IPS DF 6.9 (cell line): ENCODE measurements around the gene CAMTA1.

Experiments
- DNase-seq: peaks from one replicate; pipeline ENCODE4 v3.0.0-alpha.2; 2013; ENCODE audit warnings: low read depth, low spot score
- H3K27ac ChIP-seq: one replicate; pipeline ENCODE4 v1.5.1; 2013; ENCODE audit warnings: low read length, control low read depth
- H3K27me3 ChIP-seq: 2 replicates; pipeline ENCODE4 v1.6.1; 2013; ENCODE audit warnings: mild to moderate bottlenecking, low read length; ENCODE audit not compliant: control insufficient read depth, insufficient read depth
- H3K36me3 ChIP-seq: 2 replicates; pipeline ENCODE4 v1.6.1; 2013; ENCODE audit warnings: low read length; ENCODE audit not compliant: control insufficient read depth, insufficient read depth
- H3K4me1 ChIP-seq: 2 replicates; pipeline ENCODE4 v1.6.1; 2013; ENCODE audit warnings: low read length; ENCODE audit not compliant: control insufficient read depth, insufficient read depth
- H3K4me3 ChIP-seq: 2 replicates; pipeline ENCODE4 v1.5.1; 2013; ENCODE audit warnings: mild to moderate bottlenecking, low read length
- H3K9me3 ChIP-seq: 2 replicates; pipeline ENCODE4 v1.6.1; 2013; ENCODE audit warnings: low read length, inconsistent platforms; ENCODE audit not compliant: control insufficient read depth, insufficient read depth
- WGBS: extraction: QIAGEN DNeasy Blood & Tissue Kit; methylation state at CpG from one replicate; pipeline ENCODE4 v1.1.7; 2013; ENCODE audit warnings: mixed read lengths, missing lambda C conversion rate; ENCODE audit not compliant: insufficient read length, insufficient coverage; 5-methylcytosine and 5-hydroxymethylcytosine counted together

Gene CAMTA1

DNA sequence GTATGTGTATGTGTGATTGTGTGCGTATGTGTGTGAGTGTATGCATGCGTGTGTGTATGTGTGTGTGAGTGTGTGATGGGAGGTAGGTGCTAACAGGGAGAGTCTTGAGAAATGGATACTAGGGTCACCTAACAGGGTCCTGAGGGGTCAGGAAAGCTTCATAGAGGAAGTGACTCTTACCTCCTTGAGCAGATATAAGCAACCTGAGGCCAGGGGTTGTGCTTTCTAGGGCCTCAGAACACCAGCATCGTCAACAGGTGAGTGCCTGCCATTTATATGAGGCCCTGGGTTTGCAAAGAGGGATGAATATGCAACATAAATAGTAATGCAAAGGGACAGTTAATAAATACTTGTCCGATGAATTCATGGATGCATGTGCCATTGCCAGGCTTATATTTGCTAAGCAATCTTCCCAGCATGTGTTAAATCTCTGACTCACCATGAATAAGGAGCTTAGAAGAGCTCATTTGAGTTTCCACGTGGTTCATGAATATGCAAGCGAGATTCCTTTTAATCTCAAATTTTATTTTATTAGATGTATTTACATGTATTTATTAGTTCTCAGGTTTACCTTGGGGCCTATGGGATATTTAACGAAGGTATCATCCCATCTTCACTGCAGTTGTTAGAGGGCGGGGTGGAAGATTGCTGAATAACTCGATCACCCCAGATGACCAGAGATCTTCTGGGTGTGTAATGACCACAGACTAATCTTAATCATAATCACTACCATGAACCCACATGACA lies 438.3 kb downstream of the CAMTA1 start:
- Histone ChIP-seq H3K36me3 (no peaks in the 10 kb centered on the region), H3K27me3 (no peaks in the 10 kb centered on the region), H3K4me1 (no peaks in the 10 kb centered on the region), H3K9me3 (no peaks in the 10 kb centered on the region), H3K4me3 (no peak overlapping the region), H3K27ac (no peak overlapping the region)
- no peak for DNase-seq
- WGBS, result 100% methylated on average over 2 of the region's 9 CpGs

DNA sequence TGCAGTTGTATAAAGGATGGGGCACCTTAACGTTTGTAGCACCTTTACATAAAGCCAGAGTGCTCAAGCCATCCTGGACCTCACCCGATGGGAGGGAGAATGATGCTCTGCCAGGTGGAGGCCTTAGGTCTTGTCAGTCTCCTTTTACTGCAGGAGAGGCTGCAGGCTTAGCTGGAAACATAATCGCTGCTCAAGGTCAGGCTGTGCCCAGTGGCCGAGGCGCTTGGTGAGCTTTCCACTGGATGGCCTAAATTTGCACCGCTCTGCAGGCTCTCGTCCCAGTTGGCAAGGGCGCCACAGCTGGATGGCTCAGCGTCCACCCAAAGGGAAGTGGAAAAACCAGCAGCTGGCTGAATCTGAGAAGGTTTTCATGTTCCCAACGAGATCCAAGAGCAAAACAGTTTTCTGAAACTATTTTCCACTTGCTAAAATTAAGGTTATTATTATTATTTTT lies 438.9 kb downstream of the CAMTA1 start:
- no peak overlapping the region for H3K27ac ChIP-seq
- H3K4me1 ChIP-seq, result no peaks in the 10 kb centered on the region
- H3K4me3 ChIP-seq, result no peak overlapping the region
- H3K27me3 ChIP-seq, result no peaks in the 10 kb centered on the region
- H3K9me3 ChIP-seq, result no peaks in the 10 kb centered on the region
- DNase-seq, result no peak
- no peaks in the 10 kb centered on the region for H3K36me3 ChIP-seq
- no CpG with 5 or more reads among the region's 10 CpGs for WGBS

GRCh38 chr1:7224644-7225043 lies 439.4 kb downstream of the CAMTA1 start:
- whole genome bisulfite sequencing, result no CpG with 5 or more reads among the region's 13 CpGs
- no peaks in the 10 kb centered on the region for H3K27me3 ChIP-seq
- DNase-seq, result no peak
- no peak overlapping the region for H3K4me3 ChIP-seq
- H3K4me1 ChIP-seq, result no peaks in the 10 kb centered on the region
- H3K27ac ChIP-seq, result no peak overlapping the region
- no peaks in the 10 kb centered on the region for H3K9me3 ChIP-seq
- H3K36me3 ChIP-seq, result no peaks in the 10 kb centered on the region

DNA sequence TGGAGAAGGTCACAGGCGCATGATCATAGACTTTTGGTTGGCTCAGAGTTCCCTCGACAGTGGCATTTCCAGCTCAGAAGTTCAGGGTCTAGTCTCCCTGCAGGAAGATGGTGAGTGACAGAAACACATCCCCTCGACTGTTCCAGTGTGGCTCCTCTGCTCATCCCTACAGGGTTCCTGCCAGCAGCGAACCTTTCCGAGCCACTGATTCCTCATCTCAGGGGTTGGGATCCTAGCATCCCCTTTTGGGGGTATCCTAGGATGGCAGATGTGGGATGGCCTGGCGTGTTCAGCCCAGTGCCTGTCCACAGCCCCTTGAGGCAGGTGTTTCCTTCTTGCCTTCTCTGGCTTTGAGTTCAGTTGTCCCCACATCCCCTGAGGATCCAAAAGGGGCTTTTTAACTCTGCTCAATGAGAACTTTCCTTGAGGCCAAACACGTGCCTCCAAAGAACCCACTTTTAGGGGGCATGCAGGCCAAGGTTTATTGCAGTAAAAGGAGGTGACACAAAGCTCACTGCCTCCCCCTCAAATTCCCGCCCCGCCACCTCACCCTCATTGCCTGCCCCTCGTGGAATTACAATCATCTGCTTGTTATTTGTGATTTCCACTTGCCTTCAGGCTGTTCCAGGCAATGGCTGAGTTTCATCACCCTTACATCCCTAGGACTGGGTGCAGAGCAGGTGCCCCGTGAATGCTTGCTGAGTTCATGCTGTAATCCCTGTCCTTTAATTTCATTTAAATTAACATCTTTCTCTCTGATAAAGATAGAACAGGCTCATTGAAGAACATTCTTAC lies 440.7 kb downstream of the CAMTA1 start:
- H3K27ac ChIP-seq, result no peak overlapping the region
- H3K36me3 ChIP-seq, result no peaks in the 10 kb centered on the region
- no peak for DNase-seq
- no CpG with 5 or more reads among the region's 11 CpGs for WGBS
- H3K9me3 ChIP-seq, result no peaks in the 10 kb centered on the region
- H3K4me3 ChIP-seq, result no peak overlapping the region
- H3K4me1 ChIP-seq, result no peaks in the 10 kb centered on the region
- H3K27me3 ChIP-seq, result no peaks in the 10 kb centered on the region

DNA sequence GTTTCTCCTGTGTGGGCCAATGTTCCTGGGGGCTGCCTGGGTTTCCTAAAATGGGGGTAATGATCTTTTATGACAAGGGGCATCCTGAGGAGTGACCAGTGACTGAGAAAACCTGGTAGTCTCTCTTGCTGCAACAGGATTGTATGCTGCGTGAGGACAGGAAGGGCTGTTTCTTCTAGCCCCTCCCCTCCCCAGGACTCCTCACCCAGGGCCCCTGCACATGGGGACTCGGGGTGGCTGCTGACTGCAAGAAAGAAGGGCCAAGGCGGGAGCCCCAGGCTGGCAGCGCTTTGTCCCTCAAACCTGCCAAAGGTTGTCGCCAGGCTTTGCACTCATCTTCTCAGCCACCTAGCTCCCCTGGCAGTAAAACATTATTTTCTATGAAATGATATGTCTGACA lies 442.4 kb downstream of the CAMTA1 start:
- no CpG with 5 or more reads among the region's 5 CpGs for WGBS
- Histone ChIP-seq H3K4me1 (no peaks in the 10 kb centered on the region), H3K9me3 (no peaks in the 10 kb centered on the region), H3K27me3 (no peaks in the 10 kb centered on the region), H3K4me3 (no peak overlapping the region), H3K36me3 (no peaks in the 10 kb centered on the region), H3K27ac (no peak overlapping the region)
- no peak for DNase-seq

- no peak for DNase-seq
- no peak overlapping the region for H3K4me3 ChIP-seq
- H3K27ac ChIP-seq, result no peak overlapping the region
- H3K9me3 ChIP-seq, result no peaks in the 10 kb centered on the region
- H3K27me3 ChIP-seq, result no peaks in the 10 kb centered on the region
- H3K36me3 ChIP-seq, result no peaks in the 10 kb centered on the region
- H3K4me1 ChIP-seq, result no peaks in the 10 kb centered on the region
- no CpG with 5 or more reads among the region's 17 CpGs for WGBS
These were observed 443.2 kb downstream of the CAMTA1 start for GRCh38 chr1:7228252-7228961.

- DNase-seq, result no peak
- no peaks in the 10 kb centered on the region for H3K27me3 ChIP-seq
- WGBS, result no CpG with 5 or more reads among the region's 4 CpGs
- no peak overlapping the region for H3K27ac ChIP-seq
- H3K36me3 ChIP-seq, result no peaks in the 10 kb centered on the region
- H3K4me1 ChIP-seq, result no peaks in the 10 kb centered on the region
- no peaks in the 10 kb centered on the region for H3K9me3 ChIP-seq
- no peak overlapping the region for H3K4me3 ChIP-seq
These were observed 443.9 kb downstream of the CAMTA1 start for GRCh38 chr1:7229186-7229585.

DNA sequence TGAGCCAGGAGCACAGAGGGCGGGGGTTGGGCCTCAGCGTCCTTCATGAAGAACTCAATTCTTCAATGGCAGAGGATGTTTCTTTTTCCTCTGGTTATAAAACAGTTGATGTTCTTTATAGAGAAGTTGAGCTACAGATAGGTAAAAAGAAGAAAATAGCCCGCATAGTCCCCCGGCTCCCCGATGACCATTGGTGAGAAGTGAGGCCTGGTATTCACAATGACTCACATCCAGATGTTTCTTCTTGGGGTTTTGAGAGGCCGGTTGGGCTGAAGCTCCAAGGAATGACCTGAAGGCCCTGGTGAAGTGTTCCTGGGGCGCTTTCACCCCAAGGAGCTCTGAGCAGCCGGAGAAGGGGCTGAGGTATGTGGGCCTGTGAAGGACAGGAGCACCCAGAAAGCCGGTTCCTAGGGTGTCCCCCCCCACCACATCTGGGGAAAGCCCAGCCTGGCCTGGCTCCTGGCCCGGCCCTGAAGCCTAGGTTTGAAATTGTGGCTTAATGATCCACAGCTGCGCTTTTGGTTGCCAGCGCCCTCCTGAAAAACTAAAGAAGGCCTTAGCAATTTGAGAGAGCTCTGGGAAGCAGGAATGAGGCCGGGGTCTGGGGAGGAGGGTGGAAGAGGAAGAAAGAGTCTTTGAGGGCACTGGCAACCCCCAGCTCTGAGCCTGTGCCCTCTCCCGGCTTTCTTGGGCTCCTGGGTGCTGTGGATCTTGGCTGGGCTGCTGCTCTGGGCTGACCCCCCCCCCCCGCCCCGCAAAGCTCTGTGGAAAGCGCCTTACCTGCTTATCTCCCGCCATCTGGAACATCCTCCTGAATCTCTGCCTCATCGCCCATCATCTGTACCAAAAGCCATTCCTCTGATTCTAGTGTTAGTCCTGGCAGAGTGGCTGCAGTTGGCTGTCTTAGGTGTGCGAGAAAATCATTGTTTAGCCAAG lies 444.7 kb downstream of the CAMTA1 start:
- WGBS, result no CpG with 5 or more reads among the region's 20 CpGs
- H3K4me1 ChIP-seq, result no peaks in the 10 kb centered on the region
- H3K27me3 ChIP-seq, result no peaks in the 10 kb centered on the region
- no peak overlapping the region for H3K27ac ChIP-seq
- no peaks in the 10 kb centered on the region for H3K9me3 ChIP-seq
- H3K36me3 ChIP-seq, result no peaks in the 10 kb centered on the region
- no peak overlapping the region for H3K4me3 ChIP-seq
- DNase-seq, result no peak

DNA sequence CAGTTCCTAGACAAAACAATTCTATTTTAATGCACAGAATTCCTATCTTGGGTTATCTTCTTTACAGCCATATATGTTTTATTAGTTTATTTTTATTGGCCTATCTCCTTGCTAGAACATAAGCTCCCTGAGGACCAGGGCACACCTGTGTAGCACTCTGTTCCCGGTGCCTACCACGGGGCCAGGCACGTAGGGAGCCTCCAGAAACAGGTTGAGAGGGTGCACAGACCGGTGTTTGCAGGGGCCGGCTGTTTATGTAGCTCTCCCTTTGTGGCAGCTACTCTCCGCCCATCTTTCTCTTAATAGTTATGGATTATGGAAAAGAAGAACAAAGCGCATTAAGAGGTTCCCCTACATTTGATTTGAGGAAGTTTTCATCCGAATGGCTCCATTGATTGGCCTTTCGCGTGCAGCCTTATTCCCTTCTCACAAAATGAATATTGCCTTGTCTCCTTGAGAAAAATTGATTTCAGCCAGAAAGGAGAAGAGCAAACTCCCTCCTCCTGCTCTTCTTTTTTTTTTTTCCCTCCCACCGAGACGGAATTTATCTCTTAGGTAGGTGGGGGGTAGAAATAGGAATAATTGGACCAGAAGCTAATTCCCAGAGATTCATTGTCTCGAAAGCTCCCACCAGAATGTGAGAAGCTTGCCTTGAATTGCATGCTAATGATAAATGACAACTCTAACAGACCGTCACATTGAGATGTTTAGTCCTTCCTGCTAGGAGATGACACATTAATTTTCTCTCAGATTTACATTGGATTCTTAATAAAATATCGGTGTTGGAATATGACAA lies 447.4 kb downstream of the CAMTA1 start:
- DNase-seq, result no peak
- Histone ChIP-seq H3K4me3 (no peak overlapping the region), H3K9me3 (no peaks in the 10 kb centered on the region), H3K27me3 (no peaks in the 10 kb centered on the region), H3K27ac (no peak overlapping the region), H3K4me1 (no peaks in the 10 kb centered on the region), H3K36me3 (no peaks in the 10 kb centered on the region)
- WGBS, result no CpG with 5 or more reads among the region's 15 CpGs
